Cortex of kidney (tissue), 1 donor: ENCODE data around the gene SRRD.
"Not testable (repeated sequence)": the region's sequence is repeated elsewhere in the genome, so short reads cannot be mapped to it uniquely, and the experiment has no call there.

Experiments used
- DNase-seq: peaks from one replicate; lab custom pipeline; 2025; lab: John Stamatoyannopoulos, UW

The SRRD gene

GRCh38 chr22:26522012-26522411, 38.3 kb downstream of the SRRD start:
- DNase-seq, result no peak

GRCh38 chr22:26522592-26522991, 38.9 kb downstream of the SRRD start:
- no peak for DNase-seq

GRCh38 chr22:26524870-26525269, 41.2 kb downstream of the SRRD start:
- DNase-seq, result no peak

GRCh38 chr22:26525946-26526564, 42.4 kb downstream of the SRRD start:
- no peak for DNase-seq

- DNase-seq, result no peak
These were observed 43.5 kb downstream of the SRRD start for GRCh38 chr22:26527167-26527566.

- no peak for DNase-seq
These were observed 44.1 kb downstream of the SRRD start for GRCh38 chr22:26527574-26528465.

- not testable (repeated sequence) for DNase-seq
These were observed 44.8 kb downstream of the SRRD start for GRCh38 chr22:26528518-26528917.

- no peak for DNase-seq
These were observed 45.7 kb downstream of the SRRD start for GRCh38 chr22:26529345-26529744.

GRCh38 chr22:26534171-26534855, 50.6 kb downstream of the SRRD start:
- DNase-seq, result no peak

GRCh38 chr22:26534874-26535602, 51.4 kb downstream of the SRRD start:
- no peak for DNase-seq

GRCh38 chr22:26535603-26535908, 51.9 kb downstream of the SRRD start:
- DNase-seq, result no peak

GRCh38 chr22:26536056-26536761, 52.5 kb downstream of the SRRD start:
- no peak for DNase-seq

GRCh38 chr22:26536762-26537134, 53.1 kb downstream of the SRRD start:
- no peak for DNase-seq

- no peak for DNase-seq
These were observed 56.4 kb downstream of the SRRD start for GRCh38 chr22:26540119-26540518.

- no peak for DNase-seq
These were observed 57.6 kb downstream of the SRRD start for GRCh38 chr22:26541167-26541819.

GRCh38 chr22:26542831-26543230, 59.2 kb downstream of the SRRD start:
- DNase-seq, result no peak
